Endothelial cell of umbilical vein (primary cell): ENCODE data around the gene GARS1. TPM values are rescaled to one million over a fixed set of nuclear protein-coding genes. Genes with fewer than 3 reads are reported as not detected.

Source experiments
- BruUV-seq: library from RNA; stranded (reverse); fragments of 400-500 nt; replicated peaks from 2 replicates; lab custom pipeline; 2021; lab: Mats Ljungman, UMichigan
- CTCF ChIA-PET: fragments of 300-600, 350-600 bp; sonication (Branson Sonifier 250); formaldehyde crosslinking; loops from one replicate; lab custom pipeline; 2021; ENCODE audit warnings: antibody characterized with exemption, inconsistent platforms; lab: Charles Lee
- POLR2A ChIA-PET: fragments of 300-600, 350-600 bp; sonication (Branson Sonifier 250); formaldehyde crosslinking; loops from one replicate; lab custom pipeline; 2021; ENCODE audit warnings: antibody characterized with exemption, inconsistent platforms; lab: Charles Lee
- DNase-seq: peaks from one replicate; pipeline ENCODE4 v3.0.0-alpha.2; 2011; ENCODE audit warnings: low read depth, low spot score
- FAIRE-seq: peaks from 2 replicates; lab custom pipeline; 2011; peaks lifted over from hg19 to GRCh38; lab: Jason Lieb, UNC
- H2AFZ ChIP-seq: 2 replicates; pipeline ENCODE4 v1.6.0; 2012; ENCODE audit warnings: low read depth, low read length, control low read depth, inconsistent platforms
- H3K27ac ChIP-seq: 2 replicates; pipeline ENCODE4 v1.5.1; 2011; ENCODE audit warnings: low read depth, mild to moderate bottlenecking, control low read depth, low read length, moderate library complexity; ENCODE audit not compliant: insufficient read depth
- H3K27me3 ChIP-seq, 2 experiments: 2 replicates each; pipeline versions ENCODE4 v1.6.0 to v1.6.1; 2011; ENCODE audit warnings: low read length in 2 of 2, mixed read lengths in 1 of 2; ENCODE audit not compliant: control insufficient read depth in 2 of 2, insufficient read depth in 2 of 2
- H3K36me3 ChIP-seq, 2 experiments: 2 replicates in 1 of 2; 3 replicates in 1 of 2; pipeline ENCODE4 v1.5.1; 2011; ENCODE audit warnings: low read length in 2 of 2, mild to moderate bottlenecking in 1 of 2, moderate library complexity in 1 of 2; ENCODE audit not compliant: control insufficient read depth in 2 of 2, insufficient read depth in 2 of 2; ENCODE audit errors: extremely low read depth in 1 of 2
- H3K4me1 ChIP-seq: 3 replicates; pipeline ENCODE4 v1.5.1; 2011; ENCODE audit warnings: mild to moderate bottlenecking, low read length; ENCODE audit not compliant: control insufficient read depth, insufficient read depth; ENCODE audit errors: extremely low read depth
- H3K4me2 ChIP-seq: 2 replicates; pipeline ENCODE4 v1.6.1; 2011; ENCODE audit warnings: low read length, control low read depth, mixed read lengths; ENCODE audit not compliant: insufficient read depth
- H3K4me3 ChIP-seq, 3 experiments: fragments of 200-600 bp in 1 of 3; sonication (generic), shearing (Covaris generic) in 1 of 3; replicated peaks in 1 of 3; 2 replicates each; pipeline ENCODE4 v1.5.1; 2011 to 2016; ENCODE audit warnings: control low read depth in 3 of 3, low read length in 3 of 3, mild to moderate bottlenecking in 2 of 3, inconsistent platforms in 1 of 3, low read depth in 1 of 3, moderate library complexity in 1 of 3; ENCODE audit not compliant: insufficient read depth in 1 of 3
- H3K79me2 ChIP-seq: 2 replicates; pipeline ENCODE4 v1.6.0; 2012; ENCODE audit warnings: low read length, inconsistent platforms; ENCODE audit not compliant: control insufficient read depth, insufficient read depth
- H3K9ac ChIP-seq: replicated peaks from 2 replicates; pipeline ENCODE3; 2011; ENCODE audit warnings: low read length, control low read depth; ENCODE audit not compliant: insufficient read depth; ENCODE audit errors: extremely low read depth
- H3K9me1 ChIP-seq: replicated peaks from 3 replicates; pipeline ENCODE4 v1.6.0; 2011; ENCODE audit warnings: mild to moderate bottlenecking, low read length; ENCODE audit not compliant: control insufficient read depth, insufficient read depth; ENCODE audit errors: extremely low read depth
- H3K9me3 ChIP-seq: replicated peaks from 2 replicates; pipeline ENCODE4 v1.5.1; 2012; ENCODE audit warnings: low read length, inconsistent platforms; ENCODE audit not compliant: control insufficient read depth, insufficient read depth
- H4K20me1 ChIP-seq: replicated peaks from 2 replicates; pipeline ENCODE3; 2011; ENCODE audit warnings: mild to moderate bottlenecking, low read length; ENCODE audit not compliant: control insufficient read depth, insufficient read depth; ENCODE audit errors: extremely low read depth
- MAX ChIP-seq: IDR thresholded peaks from 2 replicates; pipeline ENCODE4 v1.6.1; 2011; ENCODE audit not compliant: insufficient read depth, insufficient read length
- POLR2A ChIP-seq: IDR thresholded peaks from 2 replicates; pipeline ENCODE4 v1.6.1; 2012; ENCODE audit warnings: low read depth, mild to moderate bottlenecking, control low read depth, low read length
- POLR2AphosphoS5 ChIP-seq: IDR thresholded peaks from 2 replicates; pipeline ENCODE4 v1.6.1; 2012; ENCODE audit warnings: low read depth, mild to moderate bottlenecking, control low read depth, low read length, moderate library complexity; ENCODE audit not compliant: insufficient read depth
- dilution Hi-C: fragments of 300-500 bp; cut with MboI; formaldehyde crosslinking; loops from one replicate; pipeline ENCODE4 v1.15.0; 2019; ENCODE audit warnings: low sequenced_read_pairs; ENCODE audit not compliant: extremely low pct_ligation_motif_present
- intact Hi-C: fragments of 100-400 bp; cut with micrococcal nuclease; formaldehyde crosslinking; loops from one replicate; pipeline ENCODE4 v1.10.0; 2022
- polyA plus RNA-seq, 4 experiments: library from polyadenylated mRNA; depleted of rRNA in 3 of 4; stranded (reverse) in 3 of 4; unstranded in 1 of 4; fragments of >200 nt; gene quantifications; 2 replicates each; pipeline versions ENCODE4 v1.2.1 to v1.2.3, GENCODE V29; 2011 to 2012; ENCODE audit warnings: missing spikeins in 1 of 4
- total RNA-seq: library from RNA; stranded (reverse); gene quantifications from 2 replicates; pipeline ENCODE4 v1.2.3, GENCODE V29; 2021

The GARS1 gene
- total and polyA plus RNA-seq, 2 donors (not counting 3 experiments of a cell fraction or from before 2014, with no cell fraction given): 194 to 295 TPM

- TF ChIP-seq POLR2AphosphoS5: no peak
- TF ChIP-seq MAX: no peak
- CTCF ChIA-PET: interaction anchor here (1.0 kb wide), 1 partner anchor 12 kb away, joined by 3 read pairs; no protein-coding TSS in a partner anchor
- POLR2A ChIA-PET: no interaction called here
- H3K27ac ChIP-seq: no peak overlapping the region
- dilution Hi-C loops: no loop called here
- no peak overlapping the region for H2AFZ ChIP-seq
- H3K9me3 ChIP-seq: no peaks in the 10 kb centered on the region
- peaks cover 0 to 2% of the 10 kb centered on the region in 2 experiments for H3K36me3 ChIP-seq
- intact Hi-C loops: no loop called here
- H3K9me1 ChIP-seq: no peaks in the 10 kb centered on the region
- no peak overlapping the region for H3K9ac ChIP-seq
- no TSS peak for BruUV-seq
- H3K4me3 ChIP-seq: no peak overlapping the region
- H4K20me1 ChIP-seq: no peaks in the 10 kb centered on the region
- DNase-seq: no peak
- no peaks in the 10 kb centered on the region for H3K4me1 ChIP-seq
- no peak overlapping the region for H3K4me2 ChIP-seq
- H3K27me3 ChIP-seq: no peaks in the 10 kb centered on the region
- no peaks in the 10 kb centered on the region for H3K79me2 ChIP-seq
- FAIRE-seq: no peak
Measured at GRCh38 chr7:30575910-30576309, 18.8 kb upstream of the GARS1 start.

- no peaks in the 10 kb centered on the region for H3K27me3 ChIP-seq
- CTCF ChIA-PET: no interaction called here
- H2AFZ ChIP-seq: no peak overlapping the region
- H3K36me3 ChIP-seq: peaks cover 4 to 5% of the 10 kb centered on the region in 2 experiments
- POLR2A ChIA-PET: no interaction called here
- no peaks in the 10 kb centered on the region for H3K9me1 ChIP-seq
- no peaks in the 10 kb centered on the region for H3K4me1 ChIP-seq
- dilution Hi-C loops (no loop called here), intact Hi-C loops (no loop called here)
- DNase-seq: no peak
- H4K20me1 ChIP-seq: no peaks in the 10 kb centered on the region
- BruUV-seq: no TSS peak
- H3K4me3 ChIP-seq: no peak overlapping the region
- no peak overlapping the region for H3K4me2 ChIP-seq
- H3K79me2 ChIP-seq: no peaks in the 10 kb centered on the region
- no peak for FAIRE-seq
- no peak for TF ChIP-seq POLR2A
- H3K27ac ChIP-seq: no peak overlapping the region
- no peak overlapping the region for H3K9ac ChIP-seq
- H3K9me3 ChIP-seq: no peaks in the 10 kb centered on the region
Measured at GRCh38 chr7:30583181-30583580, 11.5 kb upstream of the GARS1 start.
